HEK293T (cell line): ENCODE data around the gene LDOC1.

Experiments used
- CTCF ChIA-PET: fragments of 350-600 bp; formaldehyde crosslinking; extraction: SDS; loops from one replicate; lab custom pipeline; 2021; ENCODE audit warnings: antibody characterized with exemption, inconsistent platforms; lab: Yijun Ruan, JAX
- POLR2A ChIA-PET: fragments of 350-600 bp; formaldehyde crosslinking; extraction: SDS; loops from one replicate; lab custom pipeline; 2020; ENCODE audit warnings: antibody characterized with exemption, inconsistent platforms; lab: Yijun Ruan, JAX
- DNase-seq: peaks from one replicate; pipeline ENCODE4 v3.0.0; 2012; ENCODE audit warnings: mixed read lengths; ENCODE audit errors: extremely low spot score
- ARNT ChIP-seq: fragments of 450-650 bp; IDR thresholded peaks from 2 replicates; pipeline ENCODE4 v1.6.1; 2017; ENCODE audit warnings: mild to moderate bottlenecking
- BHLHE40 ChIP-seq: fragments of 450-650 bp; IDR thresholded peaks from 2 replicates; pipeline ENCODE4 v1.6.1; 2016; ENCODE audit warnings: mild to moderate bottlenecking, moderate library complexity, borderline replicate concordance
- CTBP1 ChIP-seq: fragments of 450-650 bp; IDR thresholded peaks from 2 replicates; pipeline ENCODE4 v1.6.1; 2016; ENCODE audit warnings: borderline replicate concordance
- ELF4 ChIP-seq: fragments of 450-650 bp; IDR thresholded peaks from 2 replicates; pipeline ENCODE4 v1.6.1; 2017; ENCODE audit warnings: antibody characterized with exemption
- FOXA1 ChIP-seq: fragments of 450-650 bp; IDR thresholded peaks from 2 replicates; pipeline ENCODE4 v1.6.1; 2016; ENCODE audit warnings: mild to moderate bottlenecking
- FOXK2 ChIP-seq: fragments of 450-650 bp; IDR thresholded peaks from 2 replicates; pipeline ENCODE4 v1.6.1; 2016; ENCODE audit warnings: mild to moderate bottlenecking
- FOXM1 ChIP-seq: fragments of 450-650 bp; IDR thresholded peaks from 2 replicates; pipeline ENCODE4 v1.6.1; 2017; ENCODE audit warnings: mild to moderate bottlenecking, borderline replicate concordance
- HDGF ChIP-seq: fragments of 450-650 bp; IDR thresholded peaks from 2 replicates; pipeline ENCODE4 v1.6.1; 2017; ENCODE audit warnings: antibody characterized with exemption, borderline replicate concordance
- L3MBTL2 ChIP-seq: fragments of 450-650 bp; conservative IDR thresholded peaks from 2 replicates; pipeline ENCODE4 v1.6.1; 2016; ENCODE audit warnings: mild to moderate bottlenecking
- LEF1 ChIP-seq: fragments of 450-650 bp; IDR thresholded peaks from 2 replicates; pipeline ENCODE4 v1.6.1; 2017; ENCODE audit warnings: mild to moderate bottlenecking, borderline replicate concordance
- NFRKB ChIP-seq: fragments of 450-650 bp; IDR thresholded peaks from 2 replicates; pipeline ENCODE4 v1.6.1; 2016; ENCODE audit warnings: mild to moderate bottlenecking, moderate library complexity
- SP1 ChIP-seq: fragments of 450-650 bp; IDR thresholded peaks from 2 replicates; pipeline ENCODE4 v1.6.1; 2017
- SUZ12 ChIP-seq: fragments of 450-650 bp; IDR thresholded peaks from 2 replicates; pipeline ENCODE4 v1.6.1; 2016; ENCODE audit warnings: mild to moderate bottlenecking
- TARDBP ChIP-seq: fragments of 450-650 bp; IDR thresholded peaks from 2 replicates; pipeline ENCODE4 v1.6.1; 2016
- ZNF384 ChIP-seq: fragments of 450-650 bp; IDR thresholded peaks from 2 replicates; pipeline ENCODE4 v1.6.1; 2016
- TF ChIP-seq, protein P1 (sequence below): fragments of 450-650 bp; IDR thresholded peaks from 2 replicates; pipeline ENCODE4 v1.6.1; 2016

LDOC1 gene

GRCh38 chrX:141133272-141133671 lies 43.7 kb downstream of the LDOC1 start:
- DNase-seq: no peak
- CTCF ChIA-PET: no interaction called here
- no peak for TF ChIP-seq BHLHE40
- TF ChIP-seq ZNF384: no peak
- no peak for TF ChIP-seq NFRKB
- no peak for TF ChIP-seq SUZ12
- TF ChIP-seq SP1: no peak
- no peak for TF ChIP-seq FOXM1
- TF ChIP-seq LEF1: no peak
- no peak for TF ChIP-seq ARNT
- TF ChIP-seq ELF4: no peak
- TF ChIP-seq FOXK2: no peak
- POLR2A ChIA-PET: no interaction called here

DNA sequence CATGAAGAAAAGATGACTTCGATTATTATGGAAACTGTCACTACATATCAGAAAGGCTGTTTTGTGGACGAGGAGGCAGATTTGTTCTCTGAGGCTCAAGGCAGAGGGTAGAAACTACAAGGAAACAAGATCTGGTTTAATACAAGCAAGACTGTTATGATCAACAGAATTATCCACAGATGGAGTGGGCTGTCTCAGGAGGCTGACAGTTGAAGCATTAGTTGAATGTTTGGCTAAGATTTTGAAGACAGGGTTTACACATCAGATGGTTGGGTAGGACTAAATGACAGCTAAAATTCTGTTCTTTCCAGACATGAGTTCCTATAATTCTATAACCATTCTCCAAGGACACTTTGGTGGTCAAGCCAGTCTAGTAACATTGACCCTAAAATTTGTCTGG lies 49.8 kb downstream of the LDOC1 start:
- TF ChIP-seq FOXK2 (no peak), BHLHE40 (no peak), SP1 (no peak), SUZ12 (no peak), FOXA1 (no peak), CTBP1 (no peak), L3MBTL2 (no peak), TARDBP (no peak), HDGF (no peak), ELF4 (no peak)
- TF ChIP-seq, protein P1, sequence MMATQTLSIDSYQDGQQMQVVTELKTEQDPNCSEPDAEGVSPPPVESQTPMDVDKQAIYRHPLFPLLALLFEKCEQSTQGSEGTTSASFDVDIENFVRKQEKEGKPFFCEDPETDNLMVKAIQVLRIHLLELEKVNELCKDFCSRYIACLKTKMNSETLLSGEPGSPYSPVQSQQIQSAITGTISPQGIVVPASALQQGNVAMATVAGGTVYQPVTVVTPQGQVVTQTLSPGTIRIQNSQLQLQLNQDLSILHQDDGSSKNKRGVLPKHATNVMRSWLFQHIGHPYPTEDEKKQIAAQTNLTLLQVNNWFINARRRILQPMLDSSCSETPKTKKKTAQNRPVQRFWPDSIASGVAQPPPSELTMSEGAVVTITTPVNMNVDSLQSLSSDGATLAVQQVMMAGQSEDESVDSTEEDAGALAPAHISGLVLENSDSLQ: no peak
- ChIA-PET CTCF (no interaction called here), POLR2A (no interaction called here)
- DNase-seq: no peak
